SK-N-SH (cell line): ENCODE data around the gene PIP4P1. TPM values are rescaled to one million over a fixed set of nuclear protein-coding genes. Genes with fewer than 3 reads are reported as not detected.

ENCODE experiments used
- CTCF ChIA-PET: fragments of 300-600, 350-600 bp; formaldehyde crosslinking; extraction: SDS; loops from one replicate; lab custom pipeline; 2021; lab: Yijun Ruan, JAX
- POLR2A ChIA-PET: fragments of 350-600 bp; sonication (Branson Sonifier 250); formaldehyde crosslinking; extraction: SDS; loops from one replicate; lab custom pipeline; 2020; ENCODE audit warnings: antibody characterized with exemption, inconsistent platforms; lab: Yijun Ruan, JAX
- DNase-seq: peaks from one replicate; pipeline ENCODE4 v3.0.0; 2012
- H2AFZ ChIP-seq: fragments of 200-600 bp; sonication (generic); 2 replicates; pipeline ENCODE4 v1.8.1; 2016; ENCODE audit warnings: antibody characterized with exemption, mild to moderate bottlenecking, low read depth
- H3F3A ChIP-seq: fragments of 200-600 bp; sonication (generic); replicated peaks from 2 replicates; pipeline ENCODE3; 2016; ENCODE audit warnings: antibody characterized with exemption, mild to moderate bottlenecking; ENCODE audit not compliant: insufficient read depth
- H3K27ac ChIP-seq, 2 experiments: fragments of 200-500 bp in 1 of 2; fragments of 200-600 bp in 1 of 2; sonication (Bioruptor generic) in 1 of 2; sonication (generic), shearing (Covaris generic) in 1 of 2; 2 replicates each; pipeline versions ENCODE4 v1.5.1 to v1.6.1; 2014 to 2016; ENCODE audit warnings: low read depth in 2 of 2, inconsistent platforms in 1 of 2, low read length in 1 of 2, mild to moderate bottlenecking in 1 of 2, mixed read lengths in 1 of 2
- H3K27me3 ChIP-seq: fragments of 200-600 bp; sonication (generic), shearing (Covaris generic); 2 replicates; pipeline ENCODE4 v1.6.1; 2016; ENCODE audit warnings: mixed run types; ENCODE audit not compliant: insufficient read depth
- H3K36me3 ChIP-seq, 2 experiments: fragments of 200-500 bp in 1 of 2; fragments of 200-600 bp in 1 of 2; sonication (Bioruptor generic) in 1 of 2; sonication (generic) in 1 of 2; replicated peaks in 1 of 2; 2 replicates each; pipeline versions ENCODE3 to v1.5.1; 2014 to 2016; ENCODE audit warnings: low read length in 1 of 2, mild to moderate bottlenecking in 1 of 2; ENCODE audit not compliant: insufficient read depth in 2 of 2, control insufficient read depth in 1 of 2
- H3K4me1 ChIP-seq, 2 experiments: fragments of 200-500 bp in 1 of 2; fragments of 200-600 bp in 1 of 2; sonication (Bioruptor generic) in 1 of 2; sonication (generic), shearing (Covaris generic) in 1 of 2; 2 replicates each; pipeline versions ENCODE4 v1.5.1 to v1.6.1; 2014 to 2016; ENCODE audit warnings: low read depth in 1 of 2, low read length in 1 of 2, mixed run types in 1 of 2; ENCODE audit not compliant: insufficient read depth in 2 of 2, control insufficient read depth in 1 of 2
- H3K4me2 ChIP-seq: fragments of 200-600 bp; sonication (generic), shearing (Covaris generic); 2 replicates; pipeline ENCODE4 v1.6.1; 2017; ENCODE audit warnings: mixed run types
- H3K4me3 ChIP-seq, 2 experiments: fragments of 200-500 bp in 1 of 2; fragments of 200-600 bp in 1 of 2; sonication (Bioruptor generic) in 1 of 2; sonication (generic), shearing (Covaris generic) in 1 of 2; 2 replicates each; pipeline versions ENCODE4 v1.5.1 to v1.8.1; 2014 to 2016; ENCODE audit warnings: low read depth in 2 of 2, inconsistent platforms in 1 of 2, low read length in 1 of 2, mild to moderate bottlenecking in 1 of 2, mixed read lengths in 1 of 2, moderate library complexity in 1 of 2
- H3K79me2 ChIP-seq: fragments of 200-600 bp; sonication (generic); 2 replicates; pipeline ENCODE4 v1.8.1; 2017; ENCODE audit warnings: mild to moderate bottlenecking; ENCODE audit not compliant: insufficient read depth
- H3K9ac ChIP-seq: fragments of 200-600 bp; sonication (generic); 2 replicates; pipeline ENCODE4 v1.6.1; 2017; ENCODE audit warnings: mixed run types
- H3K9me2 ChIP-seq: fragments of 200-600 bp; sonication (generic); 2 replicates; pipeline ENCODE4 v1.6.1; 2017; ENCODE audit warnings: mixed run types
- H3K9me3 ChIP-seq: fragments of 200-600 bp; sonication (generic); 2 replicates; pipeline ENCODE4 v1.6.1; 2017; ENCODE audit warnings: mixed run types, mild to moderate bottlenecking, moderate library complexity
- H4K20me1 ChIP-seq: fragments of 200-600 bp; sonication (generic); 2 replicates; pipeline ENCODE4 v1.6.1; 2017; ENCODE audit warnings: mild to moderate bottlenecking, mixed run types; ENCODE audit not compliant: insufficient read depth
- CTCF ChIP-seq: fragments of 200-600 bp; sonication (generic); IDR thresholded peaks from 2 replicates; pipeline ENCODE4 v1.6.1; 2017; ENCODE audit warnings: antibody characterized with exemption, mild to moderate bottlenecking, moderate library complexity
- EP300 ChIP-seq, 2 experiments: IDR thresholded peaks; 2 replicates each; pipeline versions ENCODE4 v1.4.0 to v1.6.1; 2012; ENCODE audit warnings: borderline replicate concordance in 1 of 2, low read depth in 1 of 2, low read length in 1 of 2
- FOXJ3 ChIP-seq: sonication (generic); formaldehyde crosslinking; IDR thresholded peaks from 2 replicates; pipeline ENCODE4 v1.5.1; 2020; ENCODE audit warnings: mild to moderate bottlenecking, missing genetic modification reagents
- FOXM1 ChIP-seq: IDR thresholded peaks from 2 replicates; pipeline ENCODE4 v1.4.0; 2012; ENCODE audit warnings: low read depth, mild to moderate bottlenecking
- IRF3 ChIP-seq: fragments of 150-350 bp; IDR thresholded peaks from 2 replicates; pipeline ENCODE4 v1.6.1; 2016; ENCODE audit warnings: mild to moderate bottlenecking, low read depth, low read length
- JUND ChIP-seq: IDR thresholded peaks from 2 replicates; pipeline ENCODE4 v1.4.0; 2012
- MEF2A ChIP-seq: IDR thresholded peaks from 2 replicates; pipeline ENCODE4 v1.4.0; 2012; ENCODE audit warnings: low read depth, borderline replicate concordance
- MXI1 ChIP-seq: IDR thresholded peaks from 2 replicates; pipeline ENCODE4 v1.6.1; 2012; ENCODE audit warnings: mild to moderate bottlenecking, low read depth, low read length, improper control_type of control experiment
- NRF1 ChIP-seq: IDR thresholded peaks from 2 replicates; pipeline ENCODE4 v1.6.1; 2012; ENCODE audit warnings: low read depth, mild to moderate bottlenecking, low read length
- RCOR1 ChIP-seq: fragments of 150-350 bp; IDR thresholded peaks from 2 replicates; pipeline ENCODE4 v1.6.1; 2017; ENCODE audit warnings: antibody characterized with exemption, low read length
- REST ChIP-seq: IDR thresholded peaks from 2 replicates; pipeline ENCODE4 v1.6.1; 2012; ENCODE audit warnings: mild to moderate bottlenecking, low read depth, low read length, moderate library complexity
- RXRA ChIP-seq: IDR thresholded peaks from 2 replicates; pipeline ENCODE4 v1.4.0; 2012; ENCODE audit warnings: low read depth, mild to moderate bottlenecking, borderline replicate concordance
- SMC3 ChIP-seq: IDR thresholded peaks from 2 replicates; pipeline ENCODE4 v1.6.1; 2012; ENCODE audit warnings: low read depth, low read length, improper control_type of control experiment
- TAF1 ChIP-seq: IDR thresholded peaks from 2 replicates; pipeline ENCODE4 v1.6.1; 2012; ENCODE audit warnings: low read depth, mild to moderate bottlenecking, low read length, moderate library complexity, borderline replicate concordance
- TCF12 ChIP-seq: IDR thresholded peaks from 2 replicates; pipeline ENCODE4 v1.4.0; 2012
- USF1 ChIP-seq: IDR thresholded peaks from 2 replicates; pipeline ENCODE4 v1.4.0; 2012; ENCODE audit warnings: low read depth, borderline replicate concordance
- WGBS: methylation state at CpG from one replicate; pipeline ENCODE4 v1.1.6; 2017; ENCODE audit warnings: low lambda C conversion rate; 5-methylcytosine and 5-hydroxymethylcytosine counted together
- polyA plus RNA-seq, 3 experiments: library from polyadenylated mRNA; depleted of rRNA; stranded (reverse); fragments of >200 nt; gene quantifications; 2 replicates each; pipeline ENCODE4 v1.2.3, GENCODE V29; 2012
- TF ChIP-seq, protein P1 (sequence below): IDR thresholded peaks from 2 replicates; pipeline ENCODE4; 2012

Gene PIP4P1
- polyA plus RNA-seq, 1 of the 3 experiments (the other 2 are of a cell fraction), result 30.7 TPM

DNA sequence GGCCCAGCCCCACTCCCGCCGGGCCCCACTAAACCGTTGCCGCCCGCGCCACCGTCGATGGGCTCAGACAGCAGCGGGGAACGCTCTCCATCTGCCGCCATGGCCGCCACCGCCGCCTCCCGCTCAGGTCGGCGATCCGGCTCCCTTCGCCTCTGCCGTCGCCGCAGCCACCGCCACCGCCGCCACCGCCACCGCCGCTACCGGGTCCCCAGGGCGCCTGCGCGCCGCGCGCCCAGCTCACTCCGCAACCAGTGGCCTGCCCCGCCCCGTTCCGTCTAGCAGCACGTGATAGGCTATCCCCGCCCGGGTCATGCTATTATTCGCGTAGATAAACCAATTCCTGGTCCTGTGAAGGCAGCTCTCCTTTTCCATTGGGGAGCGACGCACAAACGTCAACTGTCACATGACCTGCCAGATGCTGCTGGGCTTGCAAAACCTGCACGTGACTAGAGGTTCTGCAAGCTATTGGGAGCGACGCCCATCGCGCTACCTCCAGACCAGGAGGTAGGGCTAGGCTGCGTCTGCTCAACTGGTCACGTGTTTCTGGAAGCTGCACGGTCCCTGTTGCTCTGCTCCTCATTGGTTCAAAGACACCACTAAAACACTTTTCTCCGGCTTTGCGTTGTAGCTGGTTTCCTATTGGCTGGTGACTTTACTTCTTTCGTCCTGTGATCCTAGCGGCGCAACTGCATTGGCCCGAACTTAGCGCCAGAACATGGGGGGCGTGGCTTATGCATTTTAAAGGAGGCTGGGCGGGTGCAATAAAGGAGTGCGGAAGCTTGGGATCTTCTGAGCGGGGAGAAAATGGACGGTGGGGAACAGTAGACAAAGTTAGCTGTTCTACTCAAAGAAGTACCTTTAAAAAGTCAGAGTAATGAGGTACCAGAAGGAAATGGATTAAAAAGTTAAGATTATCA, at the start of gene PIP4P1 (continued):
- TF ChIP-seq REST (no peak), RXRA (no peak), TCF12 (peak; percentile 59; the same call in 1 of the 2 replicates), SMC3 (no peak), CTCF (no peak), MEF2A (no peak), JUND (no peak), RCOR1 (peak; percentile 26; the same call in 1 of the 2 replicates), USF1 (peak; percentile 99), FOXJ3 (CRISPR knock-in tag) (no peak), NRF1 (peak; percentile 80), EP300 (IDR thresholded peaks at IDR 0.05; ENCODE audit: borderline replicate concordance in 1 of 2, low read depth in 1 of 2, low read length in 1 of 2) (peak in 1 of 2 experiments; percentile 41; a peak in 1 of 4 replicates)

- 23% methylated on average over 8 of the region's 8 CpGs for WGBS
- POLR2A ChIA-PET, result no interaction called here
Measured at GRCh38 chr14:20508367-20508766, 47.1 kb upstream of the PIP4P1 start.

More at GRCh38 chr14:20508367-20508766, 47.1 kb upstream of the PIP4P1 start:
- Histone ChIP-seq H3K9me3 (no peaks in the 10 kb centered on the region), H4K20me1 (no peaks in the 10 kb centered on the region), H3K9ac (no peak overlapping the region), H3F3A (no peaks in the 10 kb centered on the region), H3K4me1 (no peaks in the 10 kb centered on the region), H3K9me2 (no peaks in the 10 kb centered on the region), H2AFZ (no peak overlapping the region), H3K27ac (no peak overlapping the region), H3K4me3 (no peak overlapping the region), H3K36me3 (no peaks in the 10 kb centered on the region), H3K79me2 (no peaks in the 10 kb centered on the region)
- no peak for DNase-seq
- CTCF ChIA-PET, result no interaction called here
- TF ChIP-seq IRF3 (no peak), JUND (no peak), TAF1 (no peak), NRF1 (no peak), RXRA (no peak), MXI1 (no peak), FOXM1 (no peak)
- TF ChIP-seq, protein P1, sequence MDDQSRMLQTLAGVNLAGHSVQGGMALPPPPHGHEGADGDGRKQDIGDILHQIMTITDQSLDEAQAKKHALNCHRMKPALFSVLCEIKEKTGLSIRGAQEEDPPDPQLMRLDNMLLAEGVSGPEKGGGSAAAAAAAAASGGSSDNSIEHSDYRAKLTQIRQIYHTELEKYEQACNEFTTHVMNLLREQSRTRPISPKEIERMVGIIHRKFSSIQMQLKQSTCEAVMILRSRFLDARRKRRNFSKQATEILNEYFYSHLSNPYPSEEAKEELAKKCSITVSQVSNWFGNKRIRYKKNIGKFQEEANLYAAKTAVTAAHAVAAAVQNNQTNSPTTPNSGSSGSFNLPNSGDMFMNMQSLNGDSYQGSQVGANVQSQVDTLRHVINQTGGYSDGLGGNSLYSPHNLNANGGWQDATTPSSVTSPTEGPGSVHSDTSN, result no peak
- TF ChIP-seq, all 33 proteins: peak for 0
- Histone ChIP-seq H3K4me2 (no peak overlapping the region), H3K27me3 (peaks cover 26% of the 10 kb centered on the region; the same call in 1 of the 2 replicates)
